Fibroblast of gingiva (primary cell): Measurements from ENCODE around the gene NBPF12.
"Not testable (repeated sequence)": the region's sequence is repeated elsewhere in the genome, so short reads cannot be mapped to it uniquely, and the experiment has no call there.

Experiments used
- DNase-seq: peaks from one replicate; pipeline ENCODE4 v3.0.0-alpha.2; 2011; ENCODE audit warnings: low read depth

Gene NBPF12

GRCh38 chr1:146938242-146938902 lies at the start of gene NBPF12:
TSS of gene NBPF12 (plus strand) at chr1:146938324. CDS start at chr1:146960144, 21,820 bp downstream.
- DNase-seq = peak; percentile 76

- not testable (repeated sequence) for DNase-seq
Observed at GRCh38 chr1:146891355-146891754, 46.8 kb upstream of the NBPF12 start.

- not testable (repeated sequence) for DNase-seq
Observed at GRCh38 chr1:146892331-146892730, 45.8 kb upstream of the NBPF12 start.

GRCh38 chr1:146907565-146908261 lies 30.4 kb upstream of the NBPF12 start:
- not testable (repeated sequence) for DNase-seq

- DNase-seq = not testable (repeated sequence)
Observed at GRCh38 chr1:146912975-146913374, 25.1 kb upstream of the NBPF12 start.

- not testable (repeated sequence) for DNase-seq
Observed at GRCh38 chr1:146920811-146921210, 17.3 kb upstream of the NBPF12 start.

GRCh38 chr1:146922614-146923013 lies 15.5 kb upstream of the NBPF12 start:
- DNase-seq = not testable (repeated sequence)

GRCh38 chr1:146924106-146924505 lies 14.0 kb upstream of the NBPF12 start:
- not testable (repeated sequence) for DNase-seq

GRCh38 chr1:146926413-146926812 lies 11.7 kb upstream of the NBPF12 start:
- DNase-seq = not testable (repeated sequence)

- not testable (repeated sequence) for DNase-seq
Observed at GRCh38 chr1:146930225-146930624, 7.9 kb upstream of the NBPF12 start.

GRCh38 chr1:146934390-146935223 lies 3.5 kb upstream of the NBPF12 start:
- not testable (repeated sequence) for DNase-seq

- not testable (repeated sequence) for DNase-seq
Observed at GRCh38 chr1:146937462-146937861, 662 bp upstream of the NBPF12 start.

GRCh38 chr1:146938927-146939786 lies 1.0 kb downstream of the NBPF12 start:
- DNase-seq = peak; percentile 2

GRCh38 chr1:146940293-146940692 lies 2.2 kb downstream of the NBPF12 start:
- not testable (repeated sequence) for DNase-seq

- DNase-seq = not testable (repeated sequence)
Observed at GRCh38 chr1:146943342-146943886, 5.3 kb downstream of the NBPF12 start.

GRCh38 chr1:146948127-146948526 lies 10.0 kb downstream of the NBPF12 start:
- DNase-seq = not testable (repeated sequence)

GRCh38 chr1:146964340-146964739 lies 26.2 kb downstream of the NBPF12 start:
- not testable (repeated sequence) for DNase-seq

GRCh38 chr1:146966351-146966750 lies 28.2 kb downstream of the NBPF12 start:
- not testable (repeated sequence) for DNase-seq

GRCh38 chr1:146970656-146971055 lies 32.5 kb downstream of the NBPF12 start:
- DNase-seq = not testable (repeated sequence)

- DNase-seq = not testable (repeated sequence)
Observed at GRCh38 chr1:146972681-146973080, 34.6 kb downstream of the NBPF12 start.

- not testable (repeated sequence) for DNase-seq
Observed at GRCh38 chr1:146985855-146986254, 47.7 kb downstream of the NBPF12 start.
